ENCODE measurements around the gene ITFG2. TPM values are rescaled to one million over a fixed set of nuclear protein-coding genes. Genes with fewer than 3 reads are reported as not detected.

The ITFG2 gene
- total RNA-seq, 1 donor from 2014 or later, result 17.9 TPM

DNA sequence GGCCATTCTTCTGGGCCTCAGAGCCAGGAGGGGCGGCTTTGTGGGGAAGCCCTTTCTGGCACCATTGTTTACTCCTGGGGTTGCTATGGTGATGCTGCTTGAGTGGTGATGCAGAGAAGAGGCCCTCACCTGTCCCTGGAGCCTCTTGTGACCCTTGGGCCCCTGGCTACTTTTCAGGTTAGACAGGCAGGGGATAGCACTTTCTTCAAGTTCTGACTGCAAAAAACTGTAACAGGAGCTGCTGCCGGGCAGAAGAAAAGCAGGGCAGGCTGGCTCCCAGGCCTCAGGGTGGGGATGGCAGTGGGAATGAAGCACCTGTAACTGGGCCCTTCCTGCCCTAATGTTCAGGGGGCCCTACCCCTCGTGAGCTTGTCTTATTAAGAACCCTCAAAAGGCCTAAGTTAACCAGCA, 44.6 kb downstream of the ITFG2 start, which contains the start of gene TEX52:
Gene TEX52, minus strand, starts transcription at position 19 of the 411 bp plus-strand sequence. Its CDS starts 13 bp downstream, at position 6.
- no peak within 1 kb of the TSS for H3K4me3 Mint-ChIP-seq (ENCODE audit: unreplicated experiment)

GRCh38 chr12:2857576-2857975, 45.1 kb downstream of the ITFG2 start:
- Mint-ChIP-seq H3K9me3 (ENCODE audit: low read depth) (no peaks in the 10 kb centered on the region), H3K36me3 (ENCODE audit: low read depth) (peaks cover 2% of the 10 kb centered on the region), H3K4me3 (ENCODE audit: unreplicated experiment) (no peak overlapping the region), H3K27me3 (ENCODE audit: low read depth) (no peaks in the 10 kb centered on the region), H3K27ac (ENCODE audit: unreplicated experiment) (no peak overlapping the region), H3K4me1 (ENCODE audit: low read depth) (peaks cover 7% of the 10 kb centered on the region)
- DNase-seq (ENCODE audit: low spot score), result peak; percentile 48
- TF ChIP-seq, protein P1, sequence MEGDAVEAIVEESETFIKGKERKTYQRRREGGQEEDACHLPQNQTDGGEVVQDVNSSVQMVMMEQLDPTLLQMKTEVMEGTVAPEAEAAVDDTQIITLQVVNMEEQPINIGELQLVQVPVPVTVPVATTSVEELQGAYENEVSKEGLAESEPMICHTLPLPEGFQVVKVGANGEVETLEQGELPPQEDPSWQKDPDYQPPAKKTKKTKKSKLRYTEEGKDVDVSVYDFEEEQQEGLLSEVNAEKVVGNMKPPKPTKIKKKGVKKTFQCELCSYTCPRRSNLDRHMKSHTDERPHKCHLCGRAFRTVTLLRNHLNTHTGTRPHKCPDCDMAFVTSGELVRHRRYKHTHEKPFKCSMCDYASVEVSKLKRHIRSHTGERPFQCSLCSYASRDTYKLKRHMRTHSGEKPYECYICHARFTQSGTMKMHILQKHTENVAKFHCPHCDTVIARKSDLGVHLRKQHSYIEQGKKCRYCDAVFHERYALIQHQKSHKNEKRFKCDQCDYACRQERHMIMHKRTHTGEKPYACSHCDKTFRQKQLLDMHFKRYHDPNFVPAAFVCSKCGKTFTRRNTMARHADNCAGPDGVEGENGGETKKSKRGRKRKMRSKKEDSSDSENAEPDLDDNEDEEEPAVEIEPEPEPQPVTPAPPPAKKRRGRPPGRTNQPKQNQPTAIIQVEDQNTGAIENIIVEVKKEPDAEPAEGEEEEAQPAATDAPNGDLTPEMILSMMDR (IDR thresholded peaks at IDR 0.05), result no peak

More for the DNA sequence above, 44.6 kb downstream of the ITFG2 start, which contains the start of gene TEX52:
- peaks cover 2% of the 10 kb centered on the region for H3K36me3 Mint-ChIP-seq (ENCODE audit: low read depth)
- no peaks in the 10 kb centered on the region for H3K9me3 Mint-ChIP-seq (ENCODE audit: low read depth)
- H3K4me1 Mint-ChIP-seq (ENCODE audit: low read depth), result peaks cover 7% of the 10 kb centered on the region
- no peaks in the 10 kb centered on the region for H3K27me3 Mint-ChIP-seq (ENCODE audit: low read depth)
- TF ChIP-seq, protein P1 (IDR thresholded peaks at IDR 0.05), result no peak
- DNase-seq (ENCODE audit: low spot score), result peak; percentile 70
- no peak within 1 kb of the TSS for H3K27ac Mint-ChIP-seq (ENCODE audit: unreplicated experiment)

- no peaks in the 10 kb centered on the region for H3K27me3 Mint-ChIP-seq (ENCODE audit: low read depth)
- TF ChIP-seq, protein P1 (IDR thresholded peaks at IDR 0.05), result no peak
- H3K4me3 Mint-ChIP-seq (ENCODE audit: unreplicated experiment), result no peak overlapping the region
- peaks cover 7% of the 10 kb centered on the region for H3K4me1 Mint-ChIP-seq (ENCODE audit: low read depth)
- H3K9me3 Mint-ChIP-seq (ENCODE audit: low read depth), result no peaks in the 10 kb centered on the region
- no peak overlapping the region for H3K27ac Mint-ChIP-seq (ENCODE audit: unreplicated experiment)
- peaks cover 2% of the 10 kb centered on the region for H3K36me3 Mint-ChIP-seq (ENCODE audit: low read depth)
- DNase-seq (ENCODE audit: low spot score), result no peak
Measured at GRCh38 chr12:2858334-2858733, 45.9 kb downstream of the ITFG2 start.

GRCh38 chr12:2858944-2859421, 46.5 kb downstream of the ITFG2 start:
- H3K4me1 Mint-ChIP-seq (ENCODE audit: low read depth), result peaks cover 3% of the 10 kb centered on the region
- peaks cover 2% of the 10 kb centered on the region for H3K36me3 Mint-ChIP-seq (ENCODE audit: low read depth)
- H3K27ac Mint-ChIP-seq (ENCODE audit: unreplicated experiment), result no peak overlapping the region
- peak; percentile 64 for DNase-seq (ENCODE audit: low spot score)
- TF ChIP-seq, protein P1 (IDR thresholded peaks at IDR 0.05), result no peak
- H3K9me3 Mint-ChIP-seq (ENCODE audit: low read depth), result no peaks in the 10 kb centered on the region
- no peak overlapping the region for H3K4me3 Mint-ChIP-seq (ENCODE audit: unreplicated experiment)
- H3K27me3 Mint-ChIP-seq (ENCODE audit: low read depth), result no peaks in the 10 kb centered on the region

DNA sequence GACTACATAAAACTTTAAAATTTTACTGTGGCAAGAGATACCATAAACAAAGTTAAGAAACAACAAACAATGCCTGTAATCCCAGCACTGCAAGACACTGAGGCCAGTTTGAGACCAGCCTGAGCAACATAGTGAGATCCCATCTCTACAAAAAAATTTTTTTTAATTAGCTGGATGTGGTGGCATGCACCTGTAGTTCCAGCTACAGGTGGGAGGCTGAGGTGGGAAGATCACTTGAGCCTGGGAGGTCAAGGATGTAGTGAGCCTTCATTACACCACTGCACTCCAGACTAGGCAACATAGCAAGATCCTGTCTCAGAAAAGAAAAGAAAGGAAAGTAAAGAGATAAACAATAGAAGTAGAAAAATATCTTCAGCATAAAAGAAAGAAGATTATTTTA, 47.7 kb downstream of the ITFG2 start:
- Mint-ChIP-seq H3K27ac (ENCODE audit: unreplicated experiment) (no peak overlapping the region), H3K4me1 (ENCODE audit: low read depth) (peaks cover 3% of the 10 kb centered on the region), H3K4me3 (ENCODE audit: unreplicated experiment) (no peak overlapping the region), H3K36me3 (ENCODE audit: low read depth) (peaks cover 2% of the 10 kb centered on the region), H3K9me3 (ENCODE audit: low read depth) (no peaks in the 10 kb centered on the region), H3K27me3 (ENCODE audit: low read depth) (no peaks in the 10 kb centered on the region)
- DNase-seq (ENCODE audit: low spot score), result no peak
- TF ChIP-seq, protein P1 (IDR thresholded peaks at IDR 0.05), result no peak

All from chondrocyte (in vitro differentiated cells).